HCT116 (cell line): Measurements from ENCODE around the gene MDFIC. TPM values are rescaled to one million over a fixed set of nuclear protein-coding genes. Genes with fewer than 3 reads are reported as not detected.

Experiments
- ATAC-seq: fragments of 200-7000 bp; cut with Tn5 transposase; 2 replicates; pipeline ENCODE4 v1.9.1; 2020; ENCODE audit warnings: mild to moderate bottlenecking, moderate library complexity
- BruUV-seq: library from RNA; stranded (reverse); fragments of 400-500 nt; replicated peaks from 2 replicates; lab custom pipeline; 2021; lab: Mats Ljungman, UMichigan
- CTCF ChIA-PET: fragments of 300-600 bp; sonication (Branson Sonifier 250); formaldehyde crosslinking; loops from one replicate; lab custom pipeline; 2021; ENCODE audit warnings: antibody characterized with exemption; lab: Charles Lee
- POLR2A ChIA-PET: fragments of 300-600, 350-600 bp; sonication (Branson Sonifier 250); formaldehyde crosslinking; loops from one replicate; lab custom pipeline; 2021; ENCODE audit warnings: antibody characterized with exemption; lab: Charles Lee
- RAD21 ChIA-PET, 2 experiments: fragments of 300-600 bp; sonication (Branson Sonifier 250); formaldehyde crosslinking; loops; one replicate each; lab custom pipeline; 2023; ENCODE audit warnings: low total read pairs in 2 of 2; ENCODE audit not compliant: uncharacterized antibody in 2 of 2, unreplicated experiment in 2 of 2, low non-redundant PET in 1 of 2; lab: Charles Lee
- DNase-seq: peaks from one replicate; pipeline ENCODE4 v3.0.0-alpha.2; 2010; ENCODE audit warnings: low read depth, low spot score
- H2AFZ ChIP-seq: fragments of 200-600 bp; shearing (Covaris generic), sonication (generic); 2 replicates; pipeline ENCODE4 v1.6.1; 2017; ENCODE audit warnings: low read depth, mixed run types, mixed read lengths, antibody characterized with exemption, low read length; ENCODE audit not compliant: poor library complexity, severe bottlenecking
- H3K27ac ChIP-seq: 2 replicates; pipeline ENCODE4 v1.5.1; 2012; ENCODE audit warnings: low read depth, low read length
- H3K27me3 ChIP-seq: fragments of 200-600 bp; sonication (generic); 2 replicates; pipeline ENCODE4 v1.6.1; 2016; ENCODE audit warnings: mixed run types, low read length, mixed read lengths; ENCODE audit not compliant: insufficient read depth
- H3K36me3 ChIP-seq, 2 experiments: fragments of 200-500 bp in 1 of 2; fragments of 200-600 bp in 1 of 2; sonication (Bioruptor generic) in 1 of 2; sonication (generic) in 1 of 2; 2 replicates each; pipeline versions ENCODE4 v1.5.1 to v1.6.1; 2014 to 2016; ENCODE audit warnings: low read length in 2 of 2, inconsistent platforms in 1 of 2, mixed read lengths in 1 of 2, mixed run types in 1 of 2; ENCODE audit not compliant: insufficient read depth in 2 of 2, control insufficient read depth in 1 of 2
- H3K4me1 ChIP-seq, 2 experiments: fragments of 200-600 bp in 1 of 2; sonication (generic) in 1 of 2; 2 replicates each; pipeline versions ENCODE4 v1.5.1 to v1.6.1; 2012 to 2017; ENCODE audit warnings: low read length in 2 of 2, inconsistent platforms in 1 of 2, mild to moderate bottlenecking in 1 of 2, mixed read lengths in 1 of 2, mixed run types in 1 of 2, moderate library complexity in 1 of 2; ENCODE audit not compliant: insufficient read depth in 2 of 2, control insufficient read depth in 1 of 2
- H3K4me2 ChIP-seq: fragments of 200-600 bp; sonication (generic); 2 replicates; pipeline ENCODE4 v1.6.1; 2017; ENCODE audit warnings: mixed run types, low read length, mixed read lengths
- H3K4me3 ChIP-seq, 2 experiments: fragments of 200-600 bp in 1 of 2; sonication (generic) in 1 of 2; replicated peaks in 1 of 2; 2 replicates each; pipeline ENCODE4 v1.5.1; 2011 to 2016; ENCODE audit warnings: low read length in 2 of 2, control low read depth in 1 of 2, low read depth in 1 of 2, mild to moderate bottlenecking in 1 of 2, mixed read lengths in 1 of 2, mixed run types in 1 of 2
- H3K79me2 ChIP-seq: fragments of 200-600 bp; sonication (generic); 2 replicates; pipeline ENCODE4 v1.6.1; 2017; ENCODE audit warnings: mild to moderate bottlenecking, mixed run types, low read length, moderate library complexity, mixed read lengths; ENCODE audit not compliant: insufficient read depth
- H3K9ac ChIP-seq: fragments of 200-600 bp; sonication (generic); 2 replicates; pipeline ENCODE4 v1.6.1; 2016; ENCODE audit warnings: low read length, mixed read lengths
- H3K9me2 ChIP-seq: fragments of 200-600 bp; sonication (generic), shearing (Covaris generic); 2 replicates; pipeline ENCODE4 v1.6.1; 2017; ENCODE audit warnings: mixed run types, mild to moderate bottlenecking, moderate library complexity; ENCODE audit not compliant: insufficient read depth
- H3K9me3 ChIP-seq, 2 experiments: fragments of 200-500 bp in 1 of 2; fragments of 200-600 bp in 1 of 2; sonication (Bioruptor generic) in 1 of 2; sonication (generic) in 1 of 2; 2 replicates each; pipeline ENCODE4 v1.6.1; 2014 to 2017; ENCODE audit warnings: low read length in 2 of 2, mixed read lengths in 2 of 2, inconsistent platforms in 1 of 2, low read depth in 1 of 2, mild to moderate bottlenecking in 1 of 2, mixed run types in 1 of 2, moderate library complexity in 1 of 2; ENCODE audit not compliant: control insufficient read depth in 1 of 2, insufficient read depth in 1 of 2
- H4K20me1 ChIP-seq: fragments of 200-600 bp; sonication (generic), shearing (Covaris generic); 2 replicates; pipeline ENCODE4 v1.6.1; 2017; ENCODE audit warnings: mixed run types, mild to moderate bottlenecking, moderate library complexity; ENCODE audit not compliant: insufficient read depth
- CBX3 ChIP-seq: IDR thresholded peaks from 2 replicates; pipeline ENCODE4 v1.6.1; 2012; ENCODE audit warnings: low read depth
- CEBPB ChIP-seq: IDR thresholded peaks from 2 replicates; pipeline ENCODE4 v1.6.1; 2012; ENCODE audit warnings: low read depth
- ELF1 ChIP-seq: IDR thresholded peaks from 2 replicates; pipeline ENCODE4 v1.6.1; 2012; ENCODE audit warnings: low read depth, borderline replicate concordance
- POLR2AphosphoS5 ChIP-seq: IDR thresholded peaks from 2 replicates; pipeline ENCODE4 v1.6.1; 2011; ENCODE audit warnings: mild to moderate bottlenecking, low read depth, low read length, moderate library complexity
- SIN3A ChIP-seq: IDR thresholded peaks from 2 replicates; pipeline ENCODE4 v1.6.1; 2012; ENCODE audit warnings: low read depth
- SP1 ChIP-seq: IDR thresholded peaks from 2 replicates; pipeline ENCODE4 v1.6.1; 2012; ENCODE audit warnings: low read depth
- TCF7L2 ChIP-seq: IDR thresholded peaks from 2 replicates; pipeline ENCODE4 v1.7.0; 2011; ENCODE audit warnings: borderline replicate concordance, inconsistent platforms; ENCODE audit not compliant: insufficient read depth, insufficient read length; ENCODE audit errors: extremely low read depth
- ZNF274 ChIP-seq: fragments of 200-500 bp; sonication (Bioruptor generic); IDR thresholded peaks from 2 replicates; pipeline ENCODE4 v1.6.1; 2014; ENCODE audit warnings: mild to moderate bottlenecking, low read depth, low read length, inconsistent platforms
- intact Hi-C: fragments of 100-400 bp; cut with micrococcal nuclease; formaldehyde crosslinking; loops from 2 replicates; pipeline ENCODE4 v1.10.0; 2022
- total RNA-seq: library from RNA; stranded (reverse); gene quantifications from one replicate; pipeline ENCODE4 v1.2.1, GENCODE V29; 2021; ENCODE audit not compliant: unreplicated experiment
- TF ChIP-seq, protein P1 (sequence below): IDR thresholded peaks from 2 replicates; pipeline ENCODE4 v1.6.1; 2012
- TF ChIP-seq, protein P2 (sequence below): IDR thresholded peaks from 2 replicates; pipeline ENCODE4 v1.6.1; 2012; ENCODE audit warnings: low read depth
- TF ChIP-seq, protein P3 (sequence below), 3 experiments: fragments of 200-600 bp in 1 of 3; sonication (generic) in 1 of 3; IDR thresholded peaks in 2 of 3; conservative IDR thresholded peaks in 1 of 3; 2 replicates each; pipeline ENCODE4 v1.5.1; 2012 to 2017; ENCODE audit warnings: low read depth in 2 of 3, low read length in 2 of 3, antibody characterized with exemption in 1 of 3, borderline replicate concordance in 1 of 3, control low read depth in 1 of 3, mild to moderate bottlenecking in 1 of 3, mixed read lengths in 1 of 3, mixed run types in 1 of 3, moderate library complexity in 1 of 3; ENCODE audit not compliant: insufficient read depth in 1 of 3

The MDFIC gene
- total RNA-seq, 1 experiment from 2014 or later, result 8.3 TPM

DNA sequence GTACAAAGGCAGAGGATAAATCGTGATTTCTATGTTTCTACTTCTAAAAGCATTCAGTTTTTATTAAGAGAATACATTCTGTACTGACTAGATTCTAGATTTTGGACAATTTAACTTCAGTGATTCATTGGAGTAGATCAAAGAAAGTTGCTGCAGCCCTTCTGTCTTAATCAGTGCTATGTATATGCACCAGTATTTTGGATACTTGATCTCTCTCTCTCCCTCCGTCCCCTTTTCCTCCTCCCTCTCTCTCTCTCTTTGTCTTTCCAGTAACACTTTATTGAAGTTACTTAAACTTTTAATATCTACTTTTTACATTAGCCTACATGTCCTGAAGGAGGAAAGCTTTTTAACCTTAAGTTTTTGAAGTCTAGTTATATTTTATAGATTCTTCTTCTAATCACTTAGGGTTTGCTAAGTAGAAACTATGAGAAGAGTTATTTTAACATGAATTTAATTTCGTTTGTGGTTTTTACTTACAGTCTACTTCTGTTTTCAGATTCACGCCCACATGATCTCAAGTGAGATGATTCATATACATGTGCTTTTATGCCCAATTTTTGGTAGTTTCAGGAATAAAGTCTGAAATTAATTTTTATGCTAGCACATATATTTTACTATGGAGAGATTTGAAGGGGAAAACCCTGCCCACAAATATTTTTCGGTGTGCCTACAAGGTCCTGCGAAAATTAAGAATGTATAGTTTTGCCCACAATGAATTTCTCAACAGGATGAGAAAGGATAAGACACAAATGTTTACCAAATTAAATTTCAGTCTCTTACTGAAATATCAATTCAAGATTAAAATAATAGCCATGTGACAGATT lies 9.1 kb downstream of the MDFIC start:
- TF ChIP-seq CBX3, result no peak
- TF ChIP-seq, protein P1, sequence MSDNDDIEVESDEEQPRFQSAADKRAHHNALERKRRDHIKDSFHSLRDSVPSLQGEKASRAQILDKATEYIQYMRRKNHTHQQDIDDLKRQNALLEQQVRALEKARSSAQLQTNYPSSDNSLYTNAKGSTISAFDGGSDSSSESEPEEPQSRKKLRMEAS, result no peak
- no peak for TF ChIP-seq ZNF274
- no peak for TF ChIP-seq ELF1
- TF ChIP-seq POLR2AphosphoS5, result no peak
- TF ChIP-seq SIN3A, result no peak
- TF ChIP-seq, protein P2, sequence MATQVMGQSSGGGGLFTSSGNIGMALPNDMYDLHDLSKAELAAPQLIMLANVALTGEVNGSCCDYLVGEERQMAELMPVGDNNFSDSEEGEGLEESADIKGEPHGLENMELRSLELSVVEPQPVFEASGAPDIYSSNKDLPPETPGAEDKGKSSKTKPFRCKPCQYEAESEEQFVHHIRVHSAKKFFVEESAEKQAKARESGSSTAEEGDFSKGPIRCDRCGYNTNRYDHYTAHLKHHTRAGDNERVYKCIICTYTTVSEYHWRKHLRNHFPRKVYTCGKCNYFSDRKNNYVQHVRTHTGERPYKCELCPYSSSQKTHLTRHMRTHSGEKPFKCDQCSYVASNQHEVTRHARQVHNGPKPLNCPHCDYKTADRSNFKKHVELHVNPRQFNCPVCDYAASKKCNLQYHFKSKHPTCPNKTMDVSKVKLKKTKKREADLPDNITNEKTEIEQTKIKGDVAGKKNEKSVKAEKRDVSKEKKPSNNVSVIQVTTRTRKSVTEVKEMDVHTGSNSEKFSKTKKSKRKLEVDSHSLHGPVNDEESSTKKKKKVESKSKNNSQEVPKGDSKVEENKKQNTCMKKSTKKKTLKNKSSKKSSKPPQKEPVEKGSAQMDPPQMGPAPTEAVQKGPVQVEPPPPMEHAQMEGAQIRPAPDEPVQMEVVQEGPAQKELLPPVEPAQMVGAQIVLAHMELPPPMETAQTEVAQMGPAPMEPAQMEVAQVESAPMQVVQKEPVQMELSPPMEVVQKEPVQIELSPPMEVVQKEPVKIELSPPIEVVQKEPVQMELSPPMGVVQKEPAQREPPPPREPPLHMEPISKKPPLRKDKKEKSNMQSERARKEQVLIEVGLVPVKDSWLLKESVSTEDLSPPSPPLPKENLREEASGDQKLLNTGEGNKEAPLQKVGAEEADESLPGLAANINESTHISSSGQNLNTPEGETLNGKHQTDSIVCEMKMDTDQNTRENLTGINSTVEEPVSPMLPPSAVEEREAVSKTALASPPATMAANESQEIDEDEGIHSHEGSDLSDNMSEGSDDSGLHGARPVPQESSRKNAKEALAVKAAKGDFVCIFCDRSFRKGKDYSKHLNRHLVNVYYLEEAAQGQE, result no peak
- TF ChIP-seq SP1, result no peak
- TF ChIP-seq, protein P3, sequence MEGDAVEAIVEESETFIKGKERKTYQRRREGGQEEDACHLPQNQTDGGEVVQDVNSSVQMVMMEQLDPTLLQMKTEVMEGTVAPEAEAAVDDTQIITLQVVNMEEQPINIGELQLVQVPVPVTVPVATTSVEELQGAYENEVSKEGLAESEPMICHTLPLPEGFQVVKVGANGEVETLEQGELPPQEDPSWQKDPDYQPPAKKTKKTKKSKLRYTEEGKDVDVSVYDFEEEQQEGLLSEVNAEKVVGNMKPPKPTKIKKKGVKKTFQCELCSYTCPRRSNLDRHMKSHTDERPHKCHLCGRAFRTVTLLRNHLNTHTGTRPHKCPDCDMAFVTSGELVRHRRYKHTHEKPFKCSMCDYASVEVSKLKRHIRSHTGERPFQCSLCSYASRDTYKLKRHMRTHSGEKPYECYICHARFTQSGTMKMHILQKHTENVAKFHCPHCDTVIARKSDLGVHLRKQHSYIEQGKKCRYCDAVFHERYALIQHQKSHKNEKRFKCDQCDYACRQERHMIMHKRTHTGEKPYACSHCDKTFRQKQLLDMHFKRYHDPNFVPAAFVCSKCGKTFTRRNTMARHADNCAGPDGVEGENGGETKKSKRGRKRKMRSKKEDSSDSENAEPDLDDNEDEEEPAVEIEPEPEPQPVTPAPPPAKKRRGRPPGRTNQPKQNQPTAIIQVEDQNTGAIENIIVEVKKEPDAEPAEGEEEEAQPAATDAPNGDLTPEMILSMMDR (IDR thresholded peaks at IDR 0.05 in 2 of 3, conservative IDR thresholded peaks at IDR 0.05 in 1 of 3; ENCODE audit: borderline replicate concordance in 1 of 3, insufficient read depth in 1 of 3, low read depth in 2 of 3, low read length in 2 of 3), result no peak
- no peak for TF ChIP-seq CEBPB
- no peak for TF ChIP-seq TCF7L2
- RAD21 ChIA-PET, result no interaction called here
- DNase-seq (no peak), ATAC-seq (no peak)
- Histone ChIP-seq H3K9me2 (no peaks in the 10 kb centered on the region; the same call in 1 of the 2 replicates), H4K20me1 (no peaks in the 10 kb centered on the region), H3K4me1 (peaks cover 0 to 8% of the 10 kb centered on the region in 2 experiments; a peak in 1 of 4 replicates), H3K36me3 (no peaks in the 10 kb centered on the region), H3K4me2 (no peak overlapping the region), H3K9me3 (no peaks in the 10 kb centered on the region), H3K27ac (no peak overlapping the region), H3K9ac (no peak overlapping the region), H3K27me3 (no peaks in the 10 kb centered on the region), H3K4me3 (no peak overlapping the region), H3K79me2 (no peaks in the 10 kb centered on the region), H2AFZ (no peak overlapping the region)
- POLR2A ChIA-PET, result no interaction called here
- BruUV-seq, result no TSS peak
- intact Hi-C loops, result no loop called here
- CTCF ChIA-PET, result no interaction called here
